Measurements from ENCODE around the gene ZNF888. TPM values are rescaled to one million over a fixed set of nuclear protein-coding genes. Genes with fewer than 3 reads are reported as not detected.

The ZNF888 gene
- total RNA-seq, 1 experiment from 2014 or later, result 13.4 TPM

DNA sequence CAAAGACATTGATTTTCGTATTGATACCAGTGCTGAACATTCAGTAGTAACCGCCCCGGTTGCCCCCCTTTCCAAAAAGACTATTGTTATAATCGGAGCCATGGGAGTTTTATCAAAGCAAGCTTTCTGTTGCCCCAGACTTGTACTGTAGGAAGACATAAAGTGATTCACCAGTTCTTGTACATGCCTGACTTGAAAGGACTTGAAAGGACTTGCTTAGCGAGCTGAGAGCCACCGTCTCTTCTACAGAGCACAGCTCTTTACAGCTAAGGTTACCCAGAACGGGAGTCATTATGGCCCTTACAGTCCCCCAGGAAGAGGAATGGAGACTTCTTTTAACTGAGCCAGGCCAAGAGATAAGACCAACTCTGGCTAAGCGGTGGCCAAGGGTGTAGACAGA lies 34.4 kb upstream of the ZNF888 start:
- no peak overlapping the region for H3T11ph ChIP-seq (ENCODE audit: low read length)
- Mint-ChIP-seq H3K4me3 (no peak overlapping the region), H3K9me3 (peaks cover 3 to 10% of the 10 kb centered on the region in 2 experiments; a peak in 4 of 5 replicates), H3K27me3 (ENCODE audit: low read depth) (no peaks in the 10 kb centered on the region; the same call in 1 of the 2 replicates), H3K36me3 (ENCODE audit: insufficient read depth in 1 of 3, low read depth in 3 of 3) (peaks cover 56 to 71% (median 60%) of the 10 kb centered on the region in 3 experiments), H3K27ac (no peak overlapping the region), H3K4me1 (peaks cover 10 to 11% of the 10 kb centered on the region in 2 experiments; a peak in 3 of 4 replicates)
- H3K9ac ChIP-seq (ENCODE audit: extremely low read depth, insufficient read length, low read length), result no peak overlapping the region
- no peak overlapping the region for H3K14ac ChIP-seq (ENCODE audit: insufficient read depth, low read length)
- no peak overlapping the region for H2BK120ac ChIP-seq (ENCODE audit: low read depth, low read length, poor library complexity, severe bottlenecking)
- H3K23me2 ChIP-seq (ENCODE audit: insufficient read length, low read depth, low read length, poor library complexity, severe bottlenecking), result peaks cover 3% of the 10 kb centered on the region
- no peak overlapping the region for H2AK5ac ChIP-seq (ENCODE audit: insufficient read length, low read length)
- H4K8ac ChIP-seq (replicated peaks; ENCODE audit: insufficient read length, low read depth, low read length), result no peak overlapping the region
- no CpG with 5 or more reads among the region's 8 CpGs for WGBS (ENCODE audit: extremely low coverage, insufficient read length, low lambda C conversion rate)
- H3K23ac ChIP-seq (ENCODE audit: insufficient read length, low read depth, low read length), result no peak overlapping the region
- H2AFZ ChIP-seq (ENCODE audit: low read length), result no peak overlapping the region
- no peak overlapping the region for H4K5ac ChIP-seq (ENCODE audit: insufficient read length, low read depth, low read length)
- H4K20me1 ChIP-seq (ENCODE audit: control insufficient read depth, insufficient read depth, insufficient read length), result no peaks in the 10 kb centered on the region
- no peaks in the 10 kb centered on the region; the same call in 1 of the 2 replicates for H3K79me2 ChIP-seq (ENCODE audit: insufficient read depth, low read length)
- no peak overlapping the region for H3K4ac ChIP-seq (ENCODE audit: low read depth, low read length)
- H4K91ac ChIP-seq (ENCODE audit: insufficient read length, low read depth, low read length), result no peak overlapping the region
- H2BK5ac ChIP-seq (ENCODE audit: insufficient read length, low read length), result no peak overlapping the region
- no peak overlapping the region for H2BK15ac ChIP-seq (ENCODE audit: low read depth, low read length)
- no peak overlapping the region for H3K4me2 ChIP-seq (ENCODE audit: insufficient read depth, insufficient read length, low read length)
- no peaks in the 10 kb centered on the region for H3K4me1 ChIP-seq (ENCODE audit: insufficient read depth, low read length)
- H3K27me3 ChIP-seq (ENCODE audit: insufficient read depth, low read length), result no peaks in the 10 kb centered on the region
- TF ChIP-seq, protein P1, sequence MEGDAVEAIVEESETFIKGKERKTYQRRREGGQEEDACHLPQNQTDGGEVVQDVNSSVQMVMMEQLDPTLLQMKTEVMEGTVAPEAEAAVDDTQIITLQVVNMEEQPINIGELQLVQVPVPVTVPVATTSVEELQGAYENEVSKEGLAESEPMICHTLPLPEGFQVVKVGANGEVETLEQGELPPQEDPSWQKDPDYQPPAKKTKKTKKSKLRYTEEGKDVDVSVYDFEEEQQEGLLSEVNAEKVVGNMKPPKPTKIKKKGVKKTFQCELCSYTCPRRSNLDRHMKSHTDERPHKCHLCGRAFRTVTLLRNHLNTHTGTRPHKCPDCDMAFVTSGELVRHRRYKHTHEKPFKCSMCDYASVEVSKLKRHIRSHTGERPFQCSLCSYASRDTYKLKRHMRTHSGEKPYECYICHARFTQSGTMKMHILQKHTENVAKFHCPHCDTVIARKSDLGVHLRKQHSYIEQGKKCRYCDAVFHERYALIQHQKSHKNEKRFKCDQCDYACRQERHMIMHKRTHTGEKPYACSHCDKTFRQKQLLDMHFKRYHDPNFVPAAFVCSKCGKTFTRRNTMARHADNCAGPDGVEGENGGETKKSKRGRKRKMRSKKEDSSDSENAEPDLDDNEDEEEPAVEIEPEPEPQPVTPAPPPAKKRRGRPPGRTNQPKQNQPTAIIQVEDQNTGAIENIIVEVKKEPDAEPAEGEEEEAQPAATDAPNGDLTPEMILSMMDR (conservative IDR thresholded peaks at IDR 0.05), result no peak
- no peak overlapping the region for H3K27ac ChIP-seq (ENCODE audit: insufficient read length, low read depth, low read length)
- H3K56ac ChIP-seq (ENCODE audit: insufficient read length, low read depth, low read length), result no peak overlapping the region
- H3K79me1 ChIP-seq (ENCODE audit: insufficient read depth, low read depth, low read length, poor library complexity, severe bottlenecking), result peaks cover 2% of the 10 kb centered on the region
- H2BK20ac ChIP-seq (ENCODE audit: low read depth, low read length, poor library complexity, severe bottlenecking), result no peak overlapping the region
- peaks cover 6% of the 10 kb centered on the region for H3K9me3 ChIP-seq (ENCODE audit: control insufficient read depth, low read depth, low read length)
- H2BK12ac ChIP-seq (ENCODE audit: insufficient read length, low read depth, low read length), result no peak overlapping the region
- DNase-seq, result no peak
- no peak overlapping the region for H3K18ac ChIP-seq (ENCODE audit: insufficient read length, low read depth, low read length)

All from H9 (cell line).